ENCODE data around the gene PTPN4.

DNA sequence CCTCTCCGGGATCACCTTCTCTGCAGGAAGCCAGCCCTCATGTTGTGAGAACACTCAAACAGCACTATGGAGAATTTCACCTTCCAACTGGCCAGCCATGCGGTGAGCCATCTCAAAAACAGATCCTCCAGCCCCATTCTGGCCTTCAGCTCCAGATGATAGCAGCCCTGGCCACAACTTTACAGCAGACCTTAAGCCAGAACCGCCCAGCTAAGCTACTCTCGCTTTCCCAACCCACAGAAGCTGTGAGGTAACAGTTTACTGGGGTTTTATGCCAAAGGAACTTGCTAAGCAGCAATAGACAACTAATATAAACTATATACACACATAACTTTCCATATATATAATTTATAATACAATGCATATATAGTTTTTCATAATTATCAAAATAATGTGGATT lies 11.6 kb upstream of the PTPN4 start:
- TF ChIP-seq, protein P1, sequence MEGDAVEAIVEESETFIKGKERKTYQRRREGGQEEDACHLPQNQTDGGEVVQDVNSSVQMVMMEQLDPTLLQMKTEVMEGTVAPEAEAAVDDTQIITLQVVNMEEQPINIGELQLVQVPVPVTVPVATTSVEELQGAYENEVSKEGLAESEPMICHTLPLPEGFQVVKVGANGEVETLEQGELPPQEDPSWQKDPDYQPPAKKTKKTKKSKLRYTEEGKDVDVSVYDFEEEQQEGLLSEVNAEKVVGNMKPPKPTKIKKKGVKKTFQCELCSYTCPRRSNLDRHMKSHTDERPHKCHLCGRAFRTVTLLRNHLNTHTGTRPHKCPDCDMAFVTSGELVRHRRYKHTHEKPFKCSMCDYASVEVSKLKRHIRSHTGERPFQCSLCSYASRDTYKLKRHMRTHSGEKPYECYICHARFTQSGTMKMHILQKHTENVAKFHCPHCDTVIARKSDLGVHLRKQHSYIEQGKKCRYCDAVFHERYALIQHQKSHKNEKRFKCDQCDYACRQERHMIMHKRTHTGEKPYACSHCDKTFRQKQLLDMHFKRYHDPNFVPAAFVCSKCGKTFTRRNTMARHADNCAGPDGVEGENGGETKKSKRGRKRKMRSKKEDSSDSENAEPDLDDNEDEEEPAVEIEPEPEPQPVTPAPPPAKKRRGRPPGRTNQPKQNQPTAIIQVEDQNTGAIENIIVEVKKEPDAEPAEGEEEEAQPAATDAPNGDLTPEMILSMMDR (IDR thresholded peaks at IDR 0.05): no peak
- no peak for TF ChIP-seq POLR2A (IDR thresholded peaks at IDR 0.05)

All from testis (tissue), 2 donors.